ENCODE data around the gene NMB. TPM values are rescaled to one million over a fixed set of nuclear protein-coding genes. Genes with fewer than 3 reads are reported as not detected.

Gene NMB
- total and polyA plus RNA-seq, 2 of the 13 experiments (the other 11 are each of a cell fraction or from before 2014, with no cell fraction given), result 10.4 to 25.4 TPM

DNA sequence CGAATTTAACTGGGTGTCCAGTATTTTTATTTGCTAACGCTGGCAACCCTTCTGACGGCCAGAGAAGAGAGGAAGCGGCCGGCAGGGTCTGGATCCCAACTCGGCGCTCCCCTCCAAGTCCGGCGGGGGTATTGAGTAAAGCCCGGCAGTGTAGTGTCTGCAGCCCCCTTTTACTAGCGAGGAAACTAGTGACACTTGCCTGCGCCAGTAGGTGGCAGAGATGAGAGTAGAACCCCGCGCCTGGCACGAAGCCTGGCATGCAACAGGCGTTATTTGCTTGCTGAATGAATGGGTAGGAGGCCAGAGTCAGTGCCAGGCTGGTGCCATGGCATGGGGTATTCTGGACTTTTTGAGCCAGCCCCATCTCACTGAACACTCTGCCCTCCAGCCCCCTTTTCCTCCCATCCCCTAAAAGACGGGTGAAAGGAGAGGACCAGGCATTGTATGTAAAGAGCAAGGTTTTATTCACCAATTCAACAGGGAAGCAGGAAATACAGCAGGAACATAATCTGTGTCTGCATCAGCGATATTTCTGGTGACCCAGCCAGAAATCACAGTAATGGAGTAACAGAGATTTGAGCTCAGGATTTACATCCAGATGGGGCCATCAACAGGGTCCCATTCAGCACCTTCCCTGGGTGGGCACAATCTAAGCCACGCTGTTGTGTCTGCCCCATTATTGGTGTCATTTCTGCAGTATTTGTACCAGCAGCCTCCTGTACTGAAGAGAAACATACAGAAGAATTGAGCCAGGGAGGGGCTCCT, 3.1 kb downstream of the NMB start (continued):
- TF ChIP-seq ZNF75D (CRISPR knock-in tag; IDR thresholded peaks at IDR 0.05; ENCODE audit: borderline replicate concordance) (no peak), PATZ1 (CRISPR knock-in tag; IDR thresholded peaks at IDR 0.05) (peak; percentile 38; the same call in 1 of the 2 replicates), ZSCAN12 (CRISPR knock-in tag; IDR thresholded peaks at IDR 0.05) (no peak), HIVEP1 (CRISPR knock-in tag; IDR thresholded peaks at IDR 0.05) (no peak), ZNF775 (CRISPR knock-in tag; IDR thresholded peaks at IDR 0.05; ENCODE audit: borderline replicate concordance) (no peak), PHF20 (CRISPR knock-in tag; IDR thresholded peaks at IDR 0.05) (no peak), CEBPB (IDR thresholded peaks at IDR 0.05; ENCODE audit: borderline replicate concordance, low read depth, low read length) (no peak), KLF11 (CRISPR knock-in tag; IDR thresholded peaks at IDR 0.05) (no peak), TCF7 (IDR thresholded peaks at IDR 0.05; ENCODE audit: low read depth) (no peak), ATF7 (IDR thresholded peaks at IDR 0.05) (no peak), ATF7 (CRISPR knock-in tag; IDR thresholded peaks at IDR 0.05) (no peak), NFIC (IDR thresholded peaks at IDR 0.05; ENCODE audit: low read length) (no peak), MED8 (CRISPR knock-in tag; IDR thresholded peaks at IDR 0.05; ENCODE audit: insufficient replicate concordance) (no peak), KDM1A (CRISPR knock-in tag; IDR thresholded peaks at IDR 0.05) (no peak), PCBP2 (optimal IDR thresholded peaks at IDR 0.05; ENCODE audit: low read depth, low read length, poor library complexity, severe bottlenecking) (no peak), GATAD2A (CRISPR knock-in tag; IDR thresholded peaks at IDR 0.05) (peak; percentile 11; the same call in 1 of the 2 replicates), FOXM1 (CRISPR knock-in tag; IDR thresholded peaks at IDR 0.05) (no peak), HMGA1 (CRISPR knock-in tag; conservative IDR thresholded peaks at IDR 0.05) (no peak), CREB3 (CRISPR knock-in tag; IDR thresholded peaks at IDR 0.05) (no peak), ZNF792 (CRISPR knock-in tag; IDR thresholded peaks at IDR 0.05) (no peak), NAIF1 (CRISPR knock-in tag; IDR thresholded peaks at IDR 0.05; ENCODE audit: borderline replicate concordance) (peak; percentile 47; the same call in 1 of the 2 replicates), PHF21A (CRISPR knock-in tag; IDR thresholded peaks at IDR 0.05) (0 out of 2 replicates have a peak, but pooled peaks have one; percentile 3), ZNF260 (CRISPR knock-in tag; IDR thresholded peaks at IDR 0.05; ENCODE audit: borderline replicate concordance, low read depth) (no peak), GABPA (IDR thresholded peaks at IDR 0.05; ENCODE audit: low read depth, low read length) (no peak), GABPA (CRISPR knock-in tag; IDR thresholded peaks at IDR 0.05; ENCODE audit: low read depth) (no peak), ZNF264 (CRISPR knock-in tag; IDR thresholded peaks at IDR 0.05) (no peak), BATF2 (CRISPR knock-in tag; IDR thresholded peaks at IDR 0.05) (no peak), KAT8 (CRISPR knock-in tag; IDR thresholded peaks at IDR 0.05) (no peak)
- TF ChIP-seq, protein P1, sequence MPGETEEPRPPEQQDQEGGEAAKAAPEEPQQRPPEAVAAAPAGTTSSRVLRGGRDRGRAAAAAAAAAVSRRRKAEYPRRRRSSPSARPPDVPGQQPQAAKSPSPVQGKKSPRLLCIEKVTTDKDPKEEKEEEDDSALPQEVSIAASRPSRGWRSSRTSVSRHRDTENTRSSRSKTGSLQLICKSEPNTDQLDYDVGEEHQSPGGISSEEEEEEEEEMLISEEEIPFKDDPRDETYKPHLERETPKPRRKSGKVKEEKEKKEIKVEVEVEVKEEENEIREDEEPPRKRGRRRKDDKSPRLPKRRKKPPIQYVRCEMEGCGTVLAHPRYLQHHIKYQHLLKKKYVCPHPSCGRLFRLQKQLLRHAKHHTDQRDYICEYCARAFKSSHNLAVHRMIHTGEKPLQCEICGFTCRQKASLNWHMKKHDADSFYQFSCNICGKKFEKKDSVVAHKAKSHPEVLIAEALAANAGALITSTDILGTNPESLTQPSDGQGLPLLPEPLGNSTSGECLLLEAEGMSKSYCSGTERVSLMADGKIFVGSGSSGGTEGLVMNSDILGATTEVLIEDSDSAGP (CRISPR knock-in tag; IDR thresholded peaks at IDR 0.05; ENCODE audit: borderline replicate concordance), result 0 out of 2 replicates have a peak, but pooled peaks have one; percentile 26
